ENCODE measurements around the gene CRACR2B.

DNA sequence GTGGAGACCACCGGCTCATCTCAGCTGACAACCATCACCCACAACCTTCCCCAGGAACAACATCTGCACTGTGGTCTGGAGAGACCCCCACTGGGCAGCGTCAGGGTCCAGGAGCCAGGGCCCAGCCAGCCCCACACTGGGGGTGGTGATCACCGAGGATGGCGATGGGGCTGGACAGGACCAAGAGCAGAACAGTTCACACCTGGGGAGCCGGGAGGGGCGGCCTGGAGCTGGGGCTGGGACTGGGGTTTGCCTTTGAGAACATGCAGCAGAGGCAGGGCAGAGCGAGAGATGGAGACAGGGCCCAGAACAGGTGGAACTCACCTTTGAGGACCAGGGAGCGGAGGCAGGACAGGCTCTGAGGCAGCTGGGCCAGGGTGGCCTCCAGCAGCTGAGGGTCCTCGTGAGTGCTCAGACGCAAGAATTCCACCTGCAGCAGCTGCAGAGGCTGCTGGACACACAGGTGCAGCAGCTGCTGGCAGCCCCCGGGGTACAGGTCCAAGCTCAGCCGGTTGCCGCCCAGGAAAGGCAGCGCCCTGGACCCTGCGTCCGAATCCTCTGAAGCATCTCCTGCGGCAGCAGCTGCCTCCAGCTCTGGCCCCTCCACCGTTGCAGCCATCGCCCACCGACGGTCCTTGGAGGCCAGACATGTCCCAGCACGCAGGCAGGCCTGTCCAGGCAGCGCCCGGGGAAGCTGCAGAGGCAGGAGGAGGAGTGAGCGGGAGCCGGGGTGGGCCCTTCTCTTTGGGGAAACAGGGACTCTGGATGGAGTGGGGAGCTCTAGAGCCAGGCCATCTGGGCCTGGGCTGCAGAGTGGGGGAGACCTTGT is 23.7 kb upstream of the CRACR2B start:
- TF ChIP-seq, protein P1, sequence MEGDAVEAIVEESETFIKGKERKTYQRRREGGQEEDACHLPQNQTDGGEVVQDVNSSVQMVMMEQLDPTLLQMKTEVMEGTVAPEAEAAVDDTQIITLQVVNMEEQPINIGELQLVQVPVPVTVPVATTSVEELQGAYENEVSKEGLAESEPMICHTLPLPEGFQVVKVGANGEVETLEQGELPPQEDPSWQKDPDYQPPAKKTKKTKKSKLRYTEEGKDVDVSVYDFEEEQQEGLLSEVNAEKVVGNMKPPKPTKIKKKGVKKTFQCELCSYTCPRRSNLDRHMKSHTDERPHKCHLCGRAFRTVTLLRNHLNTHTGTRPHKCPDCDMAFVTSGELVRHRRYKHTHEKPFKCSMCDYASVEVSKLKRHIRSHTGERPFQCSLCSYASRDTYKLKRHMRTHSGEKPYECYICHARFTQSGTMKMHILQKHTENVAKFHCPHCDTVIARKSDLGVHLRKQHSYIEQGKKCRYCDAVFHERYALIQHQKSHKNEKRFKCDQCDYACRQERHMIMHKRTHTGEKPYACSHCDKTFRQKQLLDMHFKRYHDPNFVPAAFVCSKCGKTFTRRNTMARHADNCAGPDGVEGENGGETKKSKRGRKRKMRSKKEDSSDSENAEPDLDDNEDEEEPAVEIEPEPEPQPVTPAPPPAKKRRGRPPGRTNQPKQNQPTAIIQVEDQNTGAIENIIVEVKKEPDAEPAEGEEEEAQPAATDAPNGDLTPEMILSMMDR (IDR thresholded peaks at IDR 0.05): no peak
- TF ChIP-seq POLR2A (IDR thresholded peaks at IDR 0.05): no peak

All from uterus (tissue), 2 donors.